Tibial nerve (tissue), 4 donors: ENCODE results near the gene TAS2R60. TPM values are rescaled to one million over a fixed set of nuclear protein-coding genes. Genes with fewer than 3 reads are reported as not detected.

Source experiments
- DNase-seq, 2 donors: peaks; one replicate each; pipeline ENCODE4 v3.0.0-alpha.2; 2019; ENCODE audit warnings: low spot score in 2 of 2
- H3K27ac ChIP-seq, 4 donors: fragments of 200-600 bp; sonication (generic) in 3 of 4; one replicate each; pipeline ENCODE4 v1.5.1; 2017 to 2019; ENCODE audit warnings: mild to moderate bottlenecking in 1 of 4
- H3K27me3 ChIP-seq, 2 donors: fragments of 200-600 bp; sonication (generic) in 1 of 2; one replicate each; pipeline versions ENCODE4 v1.5.1 to v1.6.0; 2017 to 2019
- H3K36me3 ChIP-seq, 3 donors: fragments of 200-600 bp; sonication (generic); one replicate each; pipeline ENCODE4 v1.5.1; 2018 to 2019
- H3K4me1 ChIP-seq, 4 donors: fragments of 200-600 bp; sonication (generic) in 3 of 4; one replicate each; pipeline ENCODE4 v1.5.1; 2017 to 2019
- H3K4me3 ChIP-seq, 4 donors: fragments of 200-600 bp; sonication (generic) in 3 of 4; one replicate each; pipeline ENCODE4 v1.5.1; 2017 to 2019; ENCODE audit warnings: mild to moderate bottlenecking in 1 of 4, moderate library complexity in 1 of 4
- H3K9me3 ChIP-seq, 4 donors: fragments of 200-600 bp; sonication (generic) in 3 of 4; one replicate each; pipeline ENCODE4 v1.5.1; 2017 to 2019
- CTCF ChIP-seq, 5 experiments: fragments of 200-600 bp in 3 of 5; fragments of 450-650 bp in 2 of 5; sonication (generic) in 3 of 5; IDR thresholded peaks; one replicate each; pipeline ENCODE4 v1.5.1; 2016 to 2019; ENCODE audit warnings: antibody characterized with exemption in 5 of 5, mild to moderate bottlenecking in 3 of 5, moderate library complexity in 2 of 5
- EP300 ChIP-seq, 2 donors: sonication (generic); formaldehyde crosslinking; IDR thresholded peaks; one replicate each; pipeline ENCODE4 v1.6.1; 2017; ENCODE audit warnings: antibody characterized with exemption in 2 of 2, mild to moderate bottlenecking in 1 of 2
- POLR2A ChIP-seq, 2 donors: fragments of 450-650 bp; IDR thresholded peaks; one replicate each; pipeline ENCODE4 v1.6.1; 2017; ENCODE audit warnings: antibody characterized with exemption in 2 of 2, mild to moderate bottlenecking in 2 of 2, moderate library complexity in 2 of 2
- WGBS, 2 donors: methylation state at CpG; one replicate each; pipeline ENCODE4 v1.1.5; 2018; 5-methylcytosine and 5-hydroxymethylcytosine counted together
- total RNA-seq, 4 donors: library from RNA; depleted of rRNA; stranded (reverse); fragments of >200 nt; gene quantifications; one replicate each; pipeline ENCODE4 v1.1.0, GENCODE V29; 2016

Gene TAS2R60
- total RNA-seq, 4 donors from 2014 or later, result not detected

- H3K9me3 ChIP-seq, result no peaks in the 10 kb centered on the region
- WGBS, 2 donors, result 74 to 85% methylated on average over 3 of the region's 3 CpGs
Measured at GRCh38 chr7:143406002-143406357, 37.3 kb upstream of the TAS2R60 start.

GRCh38 chr7:143407287-143408251, 35.7 kb upstream of the TAS2R60 start:
- no peak for DNase-seq
- peaks cover 0 to 24% (median 11%) of the 10 kb centered on the region in 4 donors for H3K4me1 ChIP-seq
- H3K36me3 ChIP-seq, result no peaks in the 10 kb centered on the region
- peak overlapping the region in 1 of 4 donors; percentile 41 for H3K4me3 ChIP-seq
- 70 to 80% methylated on average over 12 to 13 of the region's 13 CpGs for WGBS, 2 donors
- peaks cover 0 to 5% of the 10 kb centered on the region in 2 donors for H3K27me3 ChIP-seq
- H3K27ac ChIP-seq, result peak overlapping the region in 1 of 4 donors; percentile 64
- H3K9me3 ChIP-seq, result no peaks in the 10 kb centered on the region
- no peak for TF ChIP-seq CTCF (IDR thresholded peaks at IDR 0.05)

More at GRCh38 chr7:143406002-143406357, 37.3 kb upstream of the TAS2R60 start:
- no peak overlapping the region for H3K27ac ChIP-seq
- H3K27me3 ChIP-seq, result peaks cover 0 to 5% of the 10 kb centered on the region in 2 donors
- no peaks in the 10 kb centered on the region for H3K36me3 ChIP-seq
- no peak for TF ChIP-seq CTCF (IDR thresholded peaks at IDR 0.05)
- TF ChIP-seq EP300 (IDR thresholded peaks at IDR 0.05), result no peak
- TF ChIP-seq POLR2A (IDR thresholded peaks at IDR 0.05), result no peak
- H3K4me1 ChIP-seq, result peaks cover 0 to 19% (median 11%) of the 10 kb centered on the region in 4 donors
- H3K4me3 ChIP-seq, result no peak overlapping the region
- DNase-seq, result no peak

- peaks cover 0 to 24% (median 11%) of the 10 kb centered on the region in 4 donors for H3K4me1 ChIP-seq
- no peaks in the 10 kb centered on the region for H3K9me3 ChIP-seq
- WGBS, 2 donors, result 48 to 51% methylated on average over 10 to 17 of the region's 20 CpGs
- no peaks in the 10 kb centered on the region for H3K36me3 ChIP-seq
- TF ChIP-seq POLR2A (IDR thresholded peaks at IDR 0.05), result no peak
- no peak for TF ChIP-seq CTCF (IDR thresholded peaks at IDR 0.05)
- TF ChIP-seq EP300 (IDR thresholded peaks at IDR 0.05), result no peak
- H3K27ac ChIP-seq, result peak overlapping the region in 1 of 4 donors; percentile 64
- H3K4me3 ChIP-seq, result peak overlapping the region in 2 of 4 donors; percentile 28 to 41
- H3K27me3 ChIP-seq, result peaks cover 0 to 5% of the 10 kb centered on the region in 2 donors
- DNase-seq, result no peak
Measured at GRCh38 chr7:143408252-143408685, 35.0 kb upstream of the TAS2R60 start.

- H3K27ac ChIP-seq, result peak within 1 kb of the TSS in 1 of 4 donors; percentile 64
Measured at GRCh38 chr7:143408686-143409561, 34.3 kb upstream of the TAS2R60 start, which contains the start of gene EPHA1. TSS of gene EPHA1 (minus strand) at chr7:143408856. CDS start at chr7:143408805, 51 bp downstream.

More at GRCh38 chr7:143408686-143409561, 34.3 kb upstream of the TAS2R60 start, which contains the start of gene EPHA1:
- Histone ChIP-seq H3K4me3 (peak within 1 kb of the TSS in 2 of 4 donors; percentile 28 to 41), H3K4me1 (peaks cover 0 to 24% (median 11%) of the 10 kb centered on the region in 4 donors), H3K9me3 (no peaks in the 10 kb centered on the region), H3K27me3 (peaks cover 0 to 5% of the 10 kb centered on the region in 2 donors), H3K36me3 (no peaks in the 10 kb centered on the region)
- no peak for DNase-seq
- WGBS, 2 donors, result 11 to 22% methylated on average over 11 to 33 of the region's 39 CpGs
- TF ChIP-seq CTCF (IDR thresholded peaks at IDR 0.05), result peak; percentile 12 to 31 (median 20)
- TF ChIP-seq POLR2A (IDR thresholded peaks at IDR 0.05), result no peak
